ENCODE results near the gene MNAT1. TPM values are rescaled to one million over a fixed set of nuclear protein-coding genes. Genes with fewer than 3 reads are reported as not detected.

MNAT1 gene
- total and polyA plus RNA-seq, 9 of the 15 experiments (the other 6 are each of a cell fraction or from before 2014, with no cell fraction given), result 37.8 to 83.3 (median 60.4) TPM

GRCh38 chr14:60862283-60862682 lies 127.7 kb downstream of the MNAT1 start:
- Histone ChIP-seq H3K4me2 (ENCODE audit: insufficient read depth, low read length) (no peak overlapping the region), H4K20me1 (replicated peaks; ENCODE audit: control insufficient read depth, insufficient read depth, low read length) (no peaks in the 10 kb centered on the region), H3K79me2 (ENCODE audit: control insufficient read depth, insufficient read depth, low read length) (no peaks in the 10 kb centered on the region), H2AFZ (ENCODE audit: low read depth, low read length) (no peak overlapping the region), H3K9ac (ENCODE audit: insufficient read depth in 1 of 2, low read depth in 2 of 2, low read length in 2 of 2) (no peak overlapping the region), H3K4me3 (no peak overlapping the region), H3K27ac (ENCODE audit: extremely low read depth, low read depth, low read length) (no peak overlapping the region), H3K4me1 (replicated peaks in 1 of 2; ENCODE audit: control insufficient read depth in 2 of 2, insufficient read depth in 2 of 2, low read length in 2 of 2) (no peaks in the 10 kb centered on the region), H3K9me3 (replicated peaks; ENCODE audit: control insufficient read depth, insufficient read depth, low read depth, low read length) (no peaks in the 10 kb centered on the region), H3K36me3 (ENCODE audit: control insufficient read depth, insufficient read depth, low read length) (no peaks in the 10 kb centered on the region), H3K9me1 (ENCODE audit: control insufficient read depth, insufficient read depth, low read length) (no peaks in the 10 kb centered on the region), H3K27me3 (ENCODE audit: control insufficient read depth in 2 of 2, insufficient read depth in 2 of 2, low read length in 2 of 2) (no peaks in the 10 kb centered on the region)
- no TSS peak for BruUV-seq (replicated peaks)
- POLR2A ChIA-PET, result no interaction called here
- 41% methylated on average over 2 of the region's 2 CpGs for WGBS (ENCODE audit: insufficient coverage, low coverage, missing lambda C conversion rate)
- in situ Hi-C loops (cut with MboI) (no loop called here), intact Hi-C loops (cut with micrococcal nuclease) (no loop called here)
- FAIRE-seq (no peak), DNase-seq (ENCODE audit: extremely low read depth in 1 of 4, low spot score in 3 of 4) (no peak), ATAC-seq (no peak)
- CTCF ChIA-PET (ENCODE audit: low intra/inter-chr PET ratio), result no interaction called here
- TF ChIP-seq SETDB1 (IDR thresholded peaks at IDR 0.05; ENCODE audit: low read length), result no peak
- no peak for TF ChIP-seq ZNF764 (CRISPR knock-in tag; IDR thresholded peaks at IDR 0.05; ENCODE audit: low read depth)
- TF ChIP-seq PHB (CRISPR knock-in tag; IDR thresholded peaks at IDR 0.05), result no peak
- TF ChIP-seq POU5F1 (IDR thresholded peaks at IDR 0.05; ENCODE audit: borderline replicate concordance, low read depth, low read length, partially characterized antibody), result no peak
- no peak for TF ChIP-seq CHD2 (IDR thresholded peaks at IDR 0.05; ENCODE audit: low read depth, low read length)
- TF ChIP-seq EP300 (IDR thresholded peaks at IDR 0.05; ENCODE audit: low read length), result no peak
- TF ChIP-seq ZNF311 (CRISPR knock-in tag; IDR thresholded peaks at IDR 0.05), result no peak
- no peak for TF ChIP-seq NELFE (IDR thresholded peaks at IDR 0.05; ENCODE audit: insufficient read depth, insufficient read length)
- TF ChIP-seq POLR2B (IDR thresholded peaks at IDR 0.05; ENCODE audit: low read depth, partially characterized antibody), result no peak
- no peak for TF ChIP-seq HES1 (IDR thresholded peaks at IDR 0.05; ENCODE audit: low read depth)
- TF ChIP-seq HDGF (IDR thresholded peaks at IDR 0.05), result no peak
- no peak for TF ChIP-seq TEAD1 (CRISPR knock-in tag; IDR thresholded peaks at IDR 0.05)
- TF ChIP-seq PPARD (CRISPR knock-in tag; IDR thresholded peaks at IDR 0.05), result no peak
- TF ChIP-seq NCOA2 (IDR thresholded peaks at IDR 0.05; ENCODE audit: partially characterized antibody in 2 of 2), result no peak

Measured in K562 (cell line).